ENCODE measurements around the gene TMEM184B.
"Not testable (repeated sequence)": the region's sequence is repeated elsewhere in the genome, so short reads cannot be mapped to it uniquely, and the experiment has no call there.

TMEM184B gene

GRCh38 chr22:38201711-38202436, 70.9 kb downstream of the TMEM184B start, which contains the start of gene MAFF:
MAFF (plus strand) TSS chr22:38201994; CDS start chr22:38213854, 11,860 bp downstream.
- DNase-seq, result peak; percentile 53 to 54

- DNase-seq, result no peak
Observed at GRCh38 chr22:38201371-38201710, 71.5 kb downstream of the TMEM184B start.

- DNase-seq, result no peak
Observed at GRCh38 chr22:38199826-38200559, 72.8 kb downstream of the TMEM184B start.

- DNase-seq, result no peak
Observed at GRCh38 chr22:38196791-38197419, 75.9 kb downstream of the TMEM184B start.

- no peak for DNase-seq
Observed at GRCh38 chr22:38193580-38193979, 79.2 kb downstream of the TMEM184B start.

- no peak for DNase-seq
Observed at GRCh38 chr22:38192475-38192863, 80.3 kb downstream of the TMEM184B start.

- DNase-seq, result no peak
Observed at GRCh38 chr22:38191731-38192474, 80.9 kb downstream of the TMEM184B start.

GRCh38 chr22:38191055-38191454, 81.8 kb downstream of the TMEM184B start:
- no peak for DNase-seq

GRCh38 chr22:38190581-38190980, 82.2 kb downstream of the TMEM184B start:
- DNase-seq, result no peak

- DNase-seq, result no peak
Observed at GRCh38 chr22:38189104-38189503, 83.7 kb downstream of the TMEM184B start.

GRCh38 chr22:38187413-38188212, 85.2 kb downstream of the TMEM184B start:
- DNase-seq, result no peak

GRCh38 chr22:38186429-38186828, 86.4 kb downstream of the TMEM184B start:
- no peak for DNase-seq

- no peak for DNase-seq
Observed at GRCh38 chr22:38184788-38185187, 88.0 kb downstream of the TMEM184B start.

- peak; percentile 89 to 90 for DNase-seq
Observed at GRCh38 chr22:38181453-38182200, 91.2 kb downstream of the TMEM184B start, which contains the start of gene PLA2G6. PLA2G6 (minus strand) TSS chr22:38181830; CDS start chr22:38169426, 12,404 bp downstream.

GRCh38 chr22:38180841-38181452, 91.9 kb downstream of the TMEM184B start:
- DNase-seq, result no peak

- DNase-seq, result not testable (repeated sequence)
Observed at GRCh38 chr22:38178605-38178937, 94.2 kb downstream of the TMEM184B start.

- DNase-seq, result no peak
Observed at GRCh38 chr22:38177926-38178604, 94.7 kb downstream of the TMEM184B start.

GRCh38 chr22:38177571-38177925, 95.3 kb downstream of the TMEM184B start:
- DNase-seq, result not testable (repeated sequence)

GRCh38 chr22:38177044-38177443, 95.8 kb downstream of the TMEM184B start:
- DNase-seq, result no peak

- DNase-seq, result no peak
Observed at GRCh38 chr22:38176170-38176741, 96.6 kb downstream of the TMEM184B start.
